HepG2 (cell line): ENCODE data around the gene DISP2. TPM values are rescaled to one million over a fixed set of nuclear protein-coding genes. Genes with fewer than 3 reads are reported as not detected.
A peak's percentile ranks its signal among the peaks of the same experiment; 100 is the strongest.

Experiments used
- ATAC-seq: fragments of 200-7000 bp; cut with Tn5 transposase; 3 replicates; pipeline ENCODE4 v1.9.1; 2020; ENCODE audit warnings: mild to moderate bottlenecking, moderate library complexity
- BruUV-seq: library from RNA; stranded (reverse); fragments of 400-500 nt; replicated peaks from 2 replicates; lab custom pipeline; 2021; lab: Mats Ljungman, UMichigan
- CTCF ChIA-PET: fragments of 300-600 bp; formaldehyde crosslinking; extraction: SDS; loops from one replicate; lab custom pipeline; 2021; ENCODE audit warnings: low total read pairs, inconsistent platforms, low intra/inter-chr PET ratio; lab: Yijun Ruan, JAX
- POLR2A ChIA-PET: fragments of 350-600 bp; sonication (Branson Sonifier 250); formaldehyde crosslinking; loops from one replicate; lab custom pipeline; 2020; ENCODE audit warnings: antibody characterized with exemption, inconsistent platforms; lab: Yijun Ruan, JAX
- DNase-seq: peaks from one replicate; pipeline ENCODE4 v3.0.0-alpha.2; 2015; ENCODE audit warnings: low spot score
- FAIRE-seq: peaks from 3 replicates; lab custom pipeline; 2011; peaks lifted over from hg19 to GRCh38; lab: Jason Lieb, UNC
- H2AFZ ChIP-seq: one replicate; pipeline ENCODE4 v1.6.1; 2011; ENCODE audit warnings: low read length, inconsistent platforms
- H3K27ac ChIP-seq: fragments of 300-600 bp; 3 replicates; pipeline ENCODE4 v1.8.0; 2011; ENCODE audit warnings: mixed run types, mild to moderate bottlenecking, mixed read lengths, low read length, inconsistent platforms; ENCODE audit not compliant: insufficient read depth; ENCODE audit errors: extremely low read length
- H3K27me3 ChIP-seq, 2 experiments: fragments of 200-600 bp in 1 of 2; 2 replicates in 1 of 2; 3 replicates in 1 of 2; pipeline versions ENCODE4 v1.6.0 to v1.8.0; 2011; ENCODE audit warnings: low read length in 2 of 2, mild to moderate bottlenecking in 2 of 2, moderate library complexity in 2 of 2, inconsistent platforms in 1 of 2; ENCODE audit not compliant: insufficient read depth in 2 of 2, control insufficient read depth in 1 of 2
- H3K36me3 ChIP-seq, 2 experiments: fragments of 200-600 bp in 1 of 2; replicated peaks in 1 of 2; 2 replicates in 1 of 2; 3 replicates in 1 of 2; pipeline versions ENCODE4 v1.5.1 to v1.8.0; 2011; ENCODE audit warnings: low read length in 2 of 2, inconsistent platforms in 1 of 2; ENCODE audit not compliant: insufficient read depth in 2 of 2, control insufficient read depth in 1 of 2
- H3K4me1 ChIP-seq: 2 replicates; pipeline ENCODE4 v1.5.1; 2012; ENCODE audit warnings: low read length, inconsistent platforms; ENCODE audit not compliant: insufficient read depth
- H3K4me2 ChIP-seq: 2 replicates; pipeline ENCODE4 v1.6.0; 2011; ENCODE audit warnings: low read depth, low read length, inconsistent platforms
- H3K4me3 ChIP-seq, 3 experiments: fragments of 200-600 bp in 1 of 3; sonication (generic), shearing (Covaris generic) in 1 of 3; replicated peaks in 1 of 3; 2 replicates each; pipeline ENCODE4 v1.5.1; 2011 to 2016; ENCODE audit warnings: low read length in 3 of 3, inconsistent platforms in 2 of 3, low read depth in 2 of 3, mild to moderate bottlenecking in 2 of 3, control low read depth in 1 of 3, mixed read lengths in 1 of 3; ENCODE audit not compliant: insufficient read depth in 1 of 3
- H3K79me2 ChIP-seq: one replicate; pipeline ENCODE4 v1.6.1; 2011; ENCODE audit warnings: low read length, inconsistent platforms; ENCODE audit not compliant: insufficient read depth
- H3K9ac ChIP-seq: 2 replicates; pipeline ENCODE4 v1.6.0; 2011; ENCODE audit warnings: mild to moderate bottlenecking, low read depth, low read length, inconsistent platforms; ENCODE audit not compliant: insufficient read depth
- H3K9me3 ChIP-seq: 2 replicates; pipeline ENCODE4 v1.5.1; 2012; ENCODE audit warnings: mild to moderate bottlenecking, low read length
- H4K20me1 ChIP-seq: 2 replicates; pipeline ENCODE4 v1.6.0; 2011; ENCODE audit warnings: inconsistent platforms, mild to moderate bottlenecking, low read length, moderate library complexity; ENCODE audit not compliant: insufficient read depth
- BCL6 ChIP-seq: IDR thresholded peaks from 2 replicates; pipeline ENCODE4 v1.6.1; 2016; ENCODE audit warnings: missing genetic modification reagents, missing compliant biosample characterization
- GZF1 ChIP-seq: sonication (generic); formaldehyde crosslinking; IDR thresholded peaks from 2 replicates; pipeline ENCODE4 v1.5.1; 2020; ENCODE audit warnings: mild to moderate bottlenecking, missing genetic modification reagents
- HBP1 ChIP-seq: IDR thresholded peaks from 2 replicates; pipeline ENCODE4 v1.6.1; 2016; ENCODE audit warnings: low read depth, control low read depth
- HNF4A ChIP-seq: sonication (generic); formaldehyde crosslinking; IDR thresholded peaks from 2 replicates; pipeline ENCODE4 v1.4.0; 2020; ENCODE audit warnings: missing genetic modification reagents
- NR1H2 ChIP-seq: sonication (generic); formaldehyde crosslinking; IDR thresholded peaks from 2 replicates; pipeline ENCODE4 v1.8.1; 2022; ENCODE audit warnings: low read depth, missing genetic modification reagents, borderline replicate concordance
- PHF21A ChIP-seq: sonication (generic); formaldehyde crosslinking; IDR thresholded peaks from 2 replicates; pipeline ENCODE4 v1.5.0; 2020; ENCODE audit warnings: mild to moderate bottlenecking, missing genetic modification reagents
- POLR2AphosphoS2 ChIP-seq: IDR thresholded peaks from 2 replicates; pipeline ENCODE4 v1.6.1; 2011; ENCODE audit warnings: low read depth, low read length, improper control_type of control experiment
- SP1 ChIP-seq, 2 experiments: fragments of 450-650 bp in 1 of 2; sonication (generic) in 1 of 2; formaldehyde crosslinking in 1 of 2; IDR thresholded peaks; 2 replicates each; pipeline versions ENCODE4 v1.4.0 to v1.6.1; 2016 to 2020; ENCODE audit warnings: missing genetic modification reagents in 1 of 2
- SPEN ChIP-seq: sonication (generic); formaldehyde crosslinking; IDR thresholded peaks from 2 replicates; pipeline ENCODE4 v1.5.1; 2020; ENCODE audit warnings: low read depth, mild to moderate bottlenecking, missing genetic modification reagents
- TEAD3 ChIP-seq: optimal IDR thresholded peaks from 2 replicates; pipeline ENCODE3; 2016; ENCODE audit warnings: borderline replicate concordance
- WIZ ChIP-seq: sonication (generic); formaldehyde crosslinking; IDR thresholded peaks from 2 replicates; pipeline ENCODE4 v1.5.1; 2020; ENCODE audit warnings: mild to moderate bottlenecking, missing genetic modification reagents
- ZBTB49 ChIP-seq: sonication (generic); formaldehyde crosslinking; IDR thresholded peaks from 2 replicates; pipeline ENCODE4 v1.4.0; 2020; ENCODE audit warnings: missing genetic modification reagents, borderline replicate concordance
- ZFX ChIP-seq: sonication (generic); formaldehyde crosslinking; IDR thresholded peaks from 2 replicates; pipeline ENCODE4 v1.4.0; 2020; ENCODE audit warnings: mild to moderate bottlenecking, low read depth, missing genetic modification reagents, moderate library complexity
- ZFY ChIP-seq: sonication (generic); formaldehyde crosslinking; IDR thresholded peaks from 2 replicates; pipeline ENCODE4 v1.4.0; 2020; ENCODE audit warnings: missing genetic modification reagents
- ZKSCAN8 ChIP-seq: IDR thresholded peaks from 2 replicates; pipeline ENCODE4 v1.6.1; 2016; ENCODE audit warnings: borderline replicate concordance, missing genetic modification reagents, missing compliant biosample characterization
- ZMAT5 ChIP-seq: sonication (generic); formaldehyde crosslinking; IDR thresholded peaks from 2 replicates; pipeline ENCODE4 v1.5.0; 2020; ENCODE audit warnings: mild to moderate bottlenecking, low read depth, missing genetic modification reagents, borderline replicate concordance
- ZNF616 ChIP-seq: sonication (generic); formaldehyde crosslinking; IDR thresholded peaks from 2 replicates; pipeline ENCODE4 v1.5.0; 2020; ENCODE audit warnings: low read depth, mild to moderate bottlenecking, missing genetic modification reagents
- ZNF878 ChIP-seq: sonication (generic); formaldehyde crosslinking; IDR thresholded peaks from 2 replicates; pipeline ENCODE4 v1.8.1; 2023; ENCODE audit warnings: mild to moderate bottlenecking, missing genetic modification reagents, moderate library complexity
- ZSCAN30 ChIP-seq: sonication (generic); formaldehyde crosslinking; IDR thresholded peaks from 2 replicates; pipeline ENCODE4 v1.5.0; 2020; ENCODE audit warnings: mild to moderate bottlenecking, missing genetic modification reagents
- WGBS: methylation state at CpG from one replicate; pipeline ENCODE4 v1.1.6; 2017; ENCODE audit warnings: low lambda C conversion rate; 5-methylcytosine and 5-hydroxymethylcytosine counted together
- in situ Hi-C: cut with HindIII; loops from 2 replicates; pipeline ENCODE4 v1.10.0; 2017; ENCODE audit warnings: low pct_unique_long_range_greater_than_20kb; ENCODE audit not compliant: extremely low pct_ligation_motif_present
- intact Hi-C: fragments of 100-400 bp; cut with micrococcal nuclease; formaldehyde crosslinking; loops from one replicate; pipeline ENCODE4 v1.10.0; 2022; ENCODE audit not compliant: unreplicated experiment
- polyA plus RNA-seq, 8 experiments: library from polyadenylated mRNA; depleted of rRNA in 3 of 8; stranded (reverse) in 7 of 8; unstranded in 1 of 8; fragments of >200 nt; fragmentation: Illumina TruSeq in 4 of 8; extraction: Trizol in 4 of 8; gene quantifications; 2 replicates each; pipeline versions ENCODE4 v1.2.1 to v1.2.3, GENCODE V29; 2011 to 2016; ENCODE audit warnings: low read depth in 4 of 8, missing spikeins in 1 of 8, mixed read lengths in 1 of 8; ENCODE audit not compliant: insufficient read depth in 1 of 8
- total RNA-seq, 5 experiments: library from RNA; depleted of rRNA; stranded (reverse); fragments of >200 nt; fragmentation: Illumina TruSeq; extraction: Trizol; gene quantifications; 2 replicates each; pipeline ENCODE4 v1.2.3, GENCODE V29; 2016; ENCODE audit warnings: low read depth in 1 of 5
- TF ChIP-seq, protein P1 (sequence below): sonication (generic); formaldehyde crosslinking; IDR thresholded peaks from 2 replicates; pipeline ENCODE4 v1.4.0; 2020; ENCODE audit warnings: mild to moderate bottlenecking, missing genetic modification reagents
- TF ChIP-seq, protein P2 (sequence below): IDR thresholded peaks from 2 replicates; pipeline ENCODE4 v1.6.1; 2016; ENCODE audit warnings: low read depth, borderline replicate concordance

The DISP2 gene
- total and polyA plus RNA-seq, 2 of the 13 experiments (the other 11 are each of a cell fraction or from before 2014, with no cell fraction given) = 0.09 to 0.32 TPM

GRCh38 chr15:40349163-40349562 lies 8.9 kb upstream of the DISP2 start:
- H2AFZ ChIP-seq = no peak overlapping the region
- peak; percentile 69 for ATAC-seq
- FAIRE-seq = peak; percentile 76
- H3K9me3 ChIP-seq = no peaks in the 10 kb centered on the region
- H3K4me1 ChIP-seq = peaks cover 80% of the 10 kb centered on the region
- BruUV-seq = no TSS peak
- WGBS = 11% methylated on average over 3 of the region's 5 CpGs
- no peaks in the 10 kb centered on the region for H3K36me3 ChIP-seq
- no peaks in the 10 kb centered on the region for H4K20me1 ChIP-seq
- no peaks in the 10 kb centered on the region for H3K79me2 ChIP-seq
- ChIA-PET CTCF (no interaction called here), POLR2A (interaction anchor here (1.3 to 1.5 kb wide), 2 partner anchors 26 to 91 kb away, joined by 3 to 4 read pairs; no protein-coding TSS in a partner anchor)
- peak overlapping the region; percentile 40 for H3K4me2 ChIP-seq
- in situ Hi-C loops = loop anchor here (5.0 kb wide), 1 partner anchor 73 kb away; no protein-coding TSS in a partner anchor
- no peak overlapping the region for H3K9ac ChIP-seq
- peak overlapping the region in 1 of 3 experiments; percentile 30; a peak in 1 of 6 replicates for H3K4me3 ChIP-seq
- DNase-seq = peak; percentile 74
- H3K27ac ChIP-seq = no peak overlapping the region
- H3K27me3 ChIP-seq = peaks cover 0 to 7% of the 10 kb centered on the region in 2 experiments; a peak in 2 of 5 replicates
- intact Hi-C loops = no loop called here
- peak; percentile 45; the same call in 1 of the 2 replicates for TF ChIP-seq ZFY (CRISPR knock-in tag)
- 0 out of 2 replicates have a peak, but pooled peaks have one; percentile 22 for TF ChIP-seq SPEN (CRISPR knock-in tag)
- peak; percentile 33; the same call in 1 of the 2 replicates for TF ChIP-seq HNF4A (CRISPR knock-in tag)
- no peak for TF ChIP-seq HBP1 (CRISPR knock-in tag)
- TF ChIP-seq ZKSCAN8 (CRISPR knock-in tag) = no peak
- TF ChIP-seq ZBTB49 = no peak
- TF ChIP-seq ZNF878 = no peak
- no peak for TF ChIP-seq NR1H2
- TF ChIP-seq POLR2AphosphoS2 = no peak
- TF ChIP-seq WIZ (CRISPR knock-in tag) = no peak
- no peak for TF ChIP-seq ZMAT5 (CRISPR knock-in tag)
- TF ChIP-seq, protein P1, sequence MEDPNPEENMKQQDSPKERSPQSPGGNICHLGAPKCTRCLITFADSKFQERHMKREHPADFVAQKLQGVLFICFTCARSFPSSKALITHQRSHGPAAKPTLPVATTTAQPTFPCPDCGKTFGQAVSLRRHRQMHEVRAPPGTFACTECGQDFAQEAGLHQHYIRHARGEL (CRISPR knock-in tag) = no peak
- no peak for TF ChIP-seq PHF21A (CRISPR knock-in tag)
- TF ChIP-seq TEAD3 = peak; percentile 12
- no peak for TF ChIP-seq GZF1 (CRISPR knock-in tag)
- TF ChIP-seq, protein P2, sequence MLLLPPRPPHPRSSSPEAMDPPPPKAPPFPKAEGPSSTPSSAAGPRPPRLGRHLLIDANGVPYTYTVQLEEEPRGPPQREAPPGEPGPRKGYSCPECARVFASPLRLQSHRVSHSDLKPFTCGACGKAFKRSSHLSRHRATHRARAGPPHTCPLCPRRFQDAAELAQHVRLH (CRISPR knock-in tag) = no peak
- no peak for TF ChIP-seq SP1 (IDR thresholded peaks at IDR 0.05)
- no peak for TF ChIP-seq SP1 (CRISPR knock-in tag; IDR thresholded peaks at IDR 0.05)
- peak; percentile 29; the same call in 1 of the 2 replicates for TF ChIP-seq BCL6 (CRISPR knock-in tag)
- no peak for TF ChIP-seq ZNF616 (CRISPR knock-in tag)
- 0 out of 2 replicates have a peak, but pooled peaks have one; percentile 13 for TF ChIP-seq ZFX
- no peak for TF ChIP-seq ZSCAN30 (CRISPR knock-in tag)
